MCF 10A (cell line): ENCODE data around the gene SGK2. TPM values are rescaled to one million over a fixed set of nuclear protein-coding genes. Genes with fewer than 3 reads are reported as not detected.

Source experiments
- BruUV-seq: library from RNA; stranded (reverse); fragments of 400-500 nt; replicated peaks from 2 replicates; lab custom pipeline; 2021; lab: Mats Ljungman, UMichigan
- CTCF ChIA-PET: fragments of 300-600 bp; sonication (Branson Sonifier 250); formaldehyde crosslinking; extraction: SDS; loops from one replicate; lab custom pipeline; 2021; ENCODE audit warnings: antibody characterized with exemption, inconsistent platforms; lab: Yijun Ruan, JAX
- POLR2A ChIA-PET: fragments of 300-600, 350-650 bp; sonication (Branson Sonifier 250); formaldehyde crosslinking; extraction: SDS; loops from one replicate; lab custom pipeline; 2020; ENCODE audit warnings: antibody characterized with exemption, inconsistent platforms; lab: Yijun Ruan, JAX
- DNase-seq: peaks from one replicate; pipeline ENCODE4 v3.0.0-alpha.2; 2018; ENCODE audit not compliant: unreplicated experiment
- H3K27ac Mint-ChIP-seq: one replicate; pipeline ENCODE4 v1.8.0; 2022; ENCODE audit warnings: mild to moderate bottlenecking, low read depth, mixed read lengths; ENCODE audit not compliant: unreplicated experiment
- H3K27me3 Mint-ChIP-seq: one replicate; pipeline ENCODE4 v1.8.0; 2022; ENCODE audit warnings: mixed read lengths; ENCODE audit not compliant: insufficient read depth, unreplicated experiment
- H3K36me3 Mint-ChIP-seq: one replicate; pipeline ENCODE4 v1.8.0; 2022; ENCODE audit warnings: mild to moderate bottlenecking, moderate library complexity, mixed read lengths; ENCODE audit not compliant: insufficient read depth, unreplicated experiment
- H3K4me1 Mint-ChIP-seq: one replicate; pipeline ENCODE4 v1.8.0; 2022; ENCODE audit warnings: mixed read lengths; ENCODE audit not compliant: insufficient read depth, unreplicated experiment
- H3K4me3 Mint-ChIP-seq: one replicate; pipeline ENCODE4 v1.8.0; 2022; ENCODE audit warnings: mild to moderate bottlenecking, moderate library complexity, mixed read lengths; ENCODE audit not compliant: unreplicated experiment
- H3K9me3 Mint-ChIP-seq: one replicate; pipeline ENCODE4 v1.8.0; 2022; ENCODE audit warnings: mixed read lengths; ENCODE audit not compliant: unreplicated experiment
- intact Hi-C: fragments of 100-400 bp; cut with micrococcal nuclease; formaldehyde crosslinking; loops from 2 replicates; pipeline ENCODE4 v1.14.1; 2022
- total RNA-seq: library from RNA; stranded (reverse); gene quantifications from 2 replicates; pipeline ENCODE4 v1.2.3, GENCODE V29; 2022
- TF ChIP-seq, protein P1 (sequence below): fragments of 200-600 bp; IDR thresholded peaks from one replicate; pipeline ENCODE4 v1.8.0; 2022; ENCODE audit warnings: antibody characterized with exemption, mild to moderate bottlenecking; ENCODE audit not compliant: unreplicated experiment

SGK2 gene
- total RNA-seq, 1 experiment from 2014 or later: 0.33 TPM

DNA sequence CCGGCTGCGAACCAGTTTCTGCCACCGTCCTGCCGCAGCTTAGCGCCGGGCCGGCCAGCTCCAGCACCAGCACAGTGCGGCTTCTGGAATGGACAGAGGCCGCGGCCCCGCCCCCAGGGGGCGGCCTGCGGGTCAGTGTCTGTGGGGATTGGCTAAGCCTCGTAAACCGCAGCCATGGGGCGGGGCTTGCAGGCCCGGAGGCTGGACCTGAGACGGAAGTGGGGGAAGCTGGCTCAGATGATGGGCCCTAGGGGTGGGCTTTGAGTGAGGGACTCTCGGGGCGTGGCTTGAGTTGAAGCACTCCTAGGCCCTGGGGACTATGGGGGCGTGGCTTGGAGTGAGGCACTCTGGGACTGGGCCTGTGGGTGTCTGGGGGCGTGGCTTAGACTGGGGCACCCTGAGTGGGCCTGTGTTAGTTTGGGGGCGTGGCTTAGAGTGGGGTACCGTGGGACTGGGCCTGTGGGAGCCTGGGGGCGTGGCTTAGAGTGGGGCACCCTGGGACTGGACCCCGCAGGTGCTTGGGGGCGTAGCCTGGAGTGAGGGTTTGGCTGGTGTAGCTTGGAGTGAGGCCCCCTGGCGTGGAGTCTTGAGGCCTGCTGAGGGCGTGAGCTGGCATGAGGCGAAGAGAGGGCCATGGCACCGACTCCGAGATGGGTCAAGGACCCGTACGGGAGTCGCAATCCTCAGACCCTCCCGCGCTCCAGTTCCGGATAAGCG is 44.7 kb upstream of the SGK2 start:
- ChIA-PET CTCF (interaction anchor here (0.6 to 3.9 kb wide), 7 partner anchors 11 to 186 kb away, joined by 3 to 19 read pairs (median 6); partner anchors contain the start of gene SRSF6), POLR2A (interaction anchor here (0.6 to 3.7 kb wide), 7 partner anchors 9 to 263 kb away, joined by 3 to 52 read pairs (median 4); partner anchors contain the start of gene SRSF6)
- Mint-ChIP-seq H3K27ac (peak overlapping the region; percentile 89), H3K9me3 (no peaks in the 10 kb centered on the region), H3K4me3 (peak overlapping the region; percentile 99), H3K4me1 (peaks cover 20% of the 10 kb centered on the region), H3K36me3 (peaks cover 9% of the 10 kb centered on the region), H3K27me3 (no peaks in the 10 kb centered on the region)
- peak; percentile 99 for DNase-seq
- no TSS peak for BruUV-seq
- intact Hi-C loops: loop anchor here (5.0 kb wide), 1 partner anchor 57 kb away; the partner anchor contains the start of gene SRSF6
- TF ChIP-seq, protein P1, sequence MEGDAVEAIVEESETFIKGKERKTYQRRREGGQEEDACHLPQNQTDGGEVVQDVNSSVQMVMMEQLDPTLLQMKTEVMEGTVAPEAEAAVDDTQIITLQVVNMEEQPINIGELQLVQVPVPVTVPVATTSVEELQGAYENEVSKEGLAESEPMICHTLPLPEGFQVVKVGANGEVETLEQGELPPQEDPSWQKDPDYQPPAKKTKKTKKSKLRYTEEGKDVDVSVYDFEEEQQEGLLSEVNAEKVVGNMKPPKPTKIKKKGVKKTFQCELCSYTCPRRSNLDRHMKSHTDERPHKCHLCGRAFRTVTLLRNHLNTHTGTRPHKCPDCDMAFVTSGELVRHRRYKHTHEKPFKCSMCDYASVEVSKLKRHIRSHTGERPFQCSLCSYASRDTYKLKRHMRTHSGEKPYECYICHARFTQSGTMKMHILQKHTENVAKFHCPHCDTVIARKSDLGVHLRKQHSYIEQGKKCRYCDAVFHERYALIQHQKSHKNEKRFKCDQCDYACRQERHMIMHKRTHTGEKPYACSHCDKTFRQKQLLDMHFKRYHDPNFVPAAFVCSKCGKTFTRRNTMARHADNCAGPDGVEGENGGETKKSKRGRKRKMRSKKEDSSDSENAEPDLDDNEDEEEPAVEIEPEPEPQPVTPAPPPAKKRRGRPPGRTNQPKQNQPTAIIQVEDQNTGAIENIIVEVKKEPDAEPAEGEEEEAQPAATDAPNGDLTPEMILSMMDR: peak; percentile 11

DNA sequence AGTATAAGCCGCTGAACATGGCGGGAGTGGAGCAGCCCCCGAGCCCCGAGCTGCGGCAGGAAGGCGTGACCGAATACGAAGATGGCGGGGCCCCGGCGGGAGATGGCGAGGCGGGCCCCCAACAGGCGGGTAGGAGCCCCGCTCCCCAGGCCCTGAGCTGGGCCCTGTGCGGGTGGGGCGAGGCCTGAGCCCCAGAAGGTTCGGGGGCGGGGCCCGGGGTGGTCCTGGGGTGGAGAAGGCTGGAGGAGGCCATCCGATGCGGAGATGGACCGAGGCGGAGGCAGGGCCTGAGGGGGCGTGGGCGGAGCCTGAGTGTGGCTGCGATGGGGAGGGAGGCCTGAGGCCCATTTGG is 44.2 kb upstream of the SGK2 start:
- H3K27me3 Mint-ChIP-seq: no peaks in the 10 kb centered on the region
- DNase-seq: no peak
- no peaks in the 10 kb centered on the region for H3K9me3 Mint-ChIP-seq
- H3K27ac Mint-ChIP-seq: peak overlapping the region; percentile 89
- peak overlapping the region; percentile 99 for H3K4me3 Mint-ChIP-seq
- TF ChIP-seq, protein P1: no peak
- CTCF ChIA-PET: interaction anchor here (0.6 to 3.9 kb wide), 9 partner anchors 11 to 185 kb away, joined by 3 to 19 read pairs (median 4); partner anchors contain the start of gene SRSF6
- intact Hi-C loops: loop anchor here (5.0 kb wide), 1 partner anchor 57 kb away; the partner anchor contains the start of gene SRSF6
- peaks cover 11% of the 10 kb centered on the region for H3K36me3 Mint-ChIP-seq
- peaks cover 20% of the 10 kb centered on the region for H3K4me1 Mint-ChIP-seq
- no TSS peak for BruUV-seq
- POLR2A ChIA-PET: interaction anchor here (0.7 to 3.7 kb wide), 8 partner anchors 9 to 126 kb away, joined by 3 to 52 read pairs (median 4); partner anchors contain the start of gene SRSF6

DNA sequence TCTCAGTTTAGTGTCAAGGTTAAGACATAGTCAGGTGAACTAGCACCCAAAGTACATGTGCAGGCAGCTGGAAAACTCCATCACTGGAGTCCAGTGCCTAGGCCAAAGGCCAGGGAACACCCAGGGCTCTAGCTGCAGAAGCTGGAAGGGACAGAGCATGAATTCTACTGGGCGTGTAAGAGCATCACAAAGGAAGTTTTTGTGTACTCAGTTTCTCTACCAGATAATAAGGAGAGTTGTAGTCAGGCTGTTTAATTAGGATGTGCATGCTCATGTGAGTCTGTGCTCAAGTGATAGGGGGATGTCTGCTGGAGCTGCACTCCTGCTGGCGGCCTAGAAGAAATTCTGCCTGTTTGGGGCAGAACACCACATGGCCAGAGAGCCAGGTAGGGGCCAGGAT is 43.2 kb upstream of the SGK2 start:
- DNase-seq: no peak
- Mint-ChIP-seq H3K4me3 (peak overlapping the region; percentile 99), H3K27ac (no peak overlapping the region), H3K9me3 (no peaks in the 10 kb centered on the region), H3K36me3 (peaks cover 11% of the 10 kb centered on the region), H3K27me3 (no peaks in the 10 kb centered on the region), H3K4me1 (peaks cover 20% of the 10 kb centered on the region)
- POLR2A ChIA-PET: interaction anchor here (0.5 to 3.7 kb wide), 6 partner anchors 17 to 77 kb away, joined by 3 to 52 read pairs (median 3); partner anchors contain the start of gene SRSF6
- intact Hi-C loops: no loop called here
- TF ChIP-seq, protein P1: no peak
- BruUV-seq: TSS peak; percentile 27
- CTCF ChIA-PET: interaction anchor here (0.5 to 3.9 kb wide), 11 partner anchors 10 to 702 kb away, joined by 3 to 19 read pairs (median 4); partner anchors contain the start of gene SRSF6

DNA sequence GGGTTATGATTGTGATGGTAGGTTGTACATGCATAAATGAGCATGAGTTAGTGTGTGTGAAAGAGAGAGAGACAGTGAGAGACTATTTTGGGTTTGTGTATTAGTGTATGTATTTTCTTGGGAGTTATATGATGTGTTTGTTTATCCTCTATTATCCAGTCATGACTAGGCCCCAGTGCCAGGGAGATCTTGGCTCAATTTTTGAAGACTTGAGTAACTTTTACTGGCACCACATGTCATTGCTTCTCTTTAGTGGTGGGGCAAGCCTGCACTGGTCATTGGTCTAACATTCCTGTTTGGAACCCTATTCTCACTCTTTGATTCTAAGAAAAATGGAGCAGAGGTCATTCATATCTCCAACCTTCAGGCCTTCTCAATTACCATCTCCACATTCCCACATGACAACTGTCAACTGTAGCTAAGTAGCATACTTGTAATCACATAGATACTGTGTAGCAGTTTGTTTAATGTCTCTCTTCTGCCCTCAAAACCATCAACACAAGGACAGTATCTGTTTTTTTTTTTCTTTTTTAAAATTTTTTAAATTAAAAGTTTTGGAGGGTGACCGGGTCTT is 42.5 kb upstream of the SGK2 start:
- POLR2A ChIA-PET: interaction anchor here (0.6 to 3.7 kb wide), 3 partner anchors 26 to 59 kb away, joined by 3 to 52 read pairs (median 3); partner anchors contain the start of gene SRSF6
- H3K36me3 Mint-ChIP-seq: peaks cover 11% of the 10 kb centered on the region
- no TSS peak for BruUV-seq

More for the DNA sequence above, 42.5 kb upstream of the SGK2 start:
- H3K27ac Mint-ChIP-seq: no peak overlapping the region
- no peaks in the 10 kb centered on the region for H3K27me3 Mint-ChIP-seq
- TF ChIP-seq, protein P1: no peak
- no peak overlapping the region for H3K4me3 Mint-ChIP-seq
- peak; percentile 39 for DNase-seq
- H3K4me1 Mint-ChIP-seq: peaks cover 20% of the 10 kb centered on the region
- CTCF ChIA-PET: interaction anchor here (0.5 to 4.0 kb wide), 8 partner anchors 10 to 1786 kb away, joined by 3 to 22 read pairs (median 4); no protein-coding TSS in a partner anchor
- H3K9me3 Mint-ChIP-seq: no peaks in the 10 kb centered on the region
- intact Hi-C loops: no loop called here
